ENCODE results near the gene NCBP1.

DNA sequence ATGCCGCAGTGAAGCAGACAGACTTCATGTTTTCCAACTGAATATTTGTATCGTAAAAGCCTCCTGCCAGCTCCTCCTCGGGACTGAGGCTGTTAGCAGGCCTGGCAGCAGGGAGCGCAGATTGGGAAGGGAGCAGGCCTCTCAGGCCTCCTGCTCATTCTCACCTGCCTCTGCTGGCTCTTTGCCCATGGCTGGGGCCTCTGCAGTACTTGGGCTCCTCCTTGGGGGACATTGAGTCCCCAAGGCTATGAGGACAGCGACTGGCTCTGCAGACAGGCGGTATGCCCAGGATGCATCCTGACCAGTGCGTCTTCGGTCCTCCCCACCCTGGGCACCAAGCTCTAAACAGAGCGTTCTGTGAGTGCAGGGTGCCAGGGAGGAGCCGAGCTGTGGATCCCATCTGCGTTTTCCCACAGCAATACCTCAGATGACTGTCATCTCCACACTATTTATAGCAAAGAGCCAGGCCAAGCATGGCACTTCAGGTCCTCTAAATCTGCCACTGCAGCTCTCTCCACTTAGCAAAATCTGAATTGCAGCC, 39.2 kb upstream of the NCBP1 start:
- no peak for TF ChIP-seq EZH2phosphoT487 (IDR thresholded peaks at IDR 0.05; ENCODE audit: borderline replicate concordance, low read length)
- TF ChIP-seq, protein P1, sequence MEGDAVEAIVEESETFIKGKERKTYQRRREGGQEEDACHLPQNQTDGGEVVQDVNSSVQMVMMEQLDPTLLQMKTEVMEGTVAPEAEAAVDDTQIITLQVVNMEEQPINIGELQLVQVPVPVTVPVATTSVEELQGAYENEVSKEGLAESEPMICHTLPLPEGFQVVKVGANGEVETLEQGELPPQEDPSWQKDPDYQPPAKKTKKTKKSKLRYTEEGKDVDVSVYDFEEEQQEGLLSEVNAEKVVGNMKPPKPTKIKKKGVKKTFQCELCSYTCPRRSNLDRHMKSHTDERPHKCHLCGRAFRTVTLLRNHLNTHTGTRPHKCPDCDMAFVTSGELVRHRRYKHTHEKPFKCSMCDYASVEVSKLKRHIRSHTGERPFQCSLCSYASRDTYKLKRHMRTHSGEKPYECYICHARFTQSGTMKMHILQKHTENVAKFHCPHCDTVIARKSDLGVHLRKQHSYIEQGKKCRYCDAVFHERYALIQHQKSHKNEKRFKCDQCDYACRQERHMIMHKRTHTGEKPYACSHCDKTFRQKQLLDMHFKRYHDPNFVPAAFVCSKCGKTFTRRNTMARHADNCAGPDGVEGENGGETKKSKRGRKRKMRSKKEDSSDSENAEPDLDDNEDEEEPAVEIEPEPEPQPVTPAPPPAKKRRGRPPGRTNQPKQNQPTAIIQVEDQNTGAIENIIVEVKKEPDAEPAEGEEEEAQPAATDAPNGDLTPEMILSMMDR (IDR thresholded peaks at IDR 0.05; ENCODE audit: low read depth, low read length, poor library complexity, severe bottlenecking) = no peak

Measured in DOHH2 (cell line).